DOHH2 (cell line): ENCODE measurements around the gene ENTPD1.

Source experiments
- H3F3A ChIP-seq: fragments of 200-600 bp; sonication (generic), shearing (Covaris generic); 2 replicates; pipeline ENCODE4 v1.6.0; 2016; ENCODE audit warnings: antibody characterized with exemption, mild to moderate bottlenecking; ENCODE audit not compliant: control insufficient read depth, insufficient read depth
- H3K27ac ChIP-seq: fragments of 200-600 bp; sonication (generic); 2 replicates; pipeline ENCODE4 v1.5.1; 2014; ENCODE audit warnings: low read depth, mild to moderate bottlenecking, low read length, moderate library complexity
- H3K27me3 ChIP-seq: fragments of 200-600 bp; sonication (generic); 2 replicates; pipeline ENCODE4 v1.6.1; 2014; ENCODE audit warnings: mild to moderate bottlenecking, low read length, mixed read lengths; ENCODE audit not compliant: control insufficient read depth
- H3K36me3 ChIP-seq: fragments of 200-600 bp; sonication (generic); 2 replicates; pipeline ENCODE4 v1.6.1; 2014; ENCODE audit warnings: mild to moderate bottlenecking, low read length, moderate library complexity, mixed read lengths; ENCODE audit not compliant: control insufficient read depth
- H3K4me1 ChIP-seq: fragments of 200-600 bp; sonication (generic); 2 replicates; pipeline ENCODE4 v1.6.1; 2014; ENCODE audit warnings: mild to moderate bottlenecking, low read length, mixed read lengths; ENCODE audit not compliant: control insufficient read depth
- H3K4me2 ChIP-seq: fragments of 200-600 bp; sonication (generic); 2 replicates; pipeline ENCODE4 v1.6.0; 2014; ENCODE audit warnings: mild to moderate bottlenecking, low read length, moderate library complexity
- H3K4me3 ChIP-seq: fragments of 200-600 bp; sonication (generic); 2 replicates; pipeline ENCODE4 v1.5.1; 2014; ENCODE audit warnings: mild to moderate bottlenecking, low read length, mixed read lengths
- H3K79me2 ChIP-seq: fragments of 200-600 bp; sonication (generic); 2 replicates; pipeline ENCODE4 v1.6.1; 2014; ENCODE audit warnings: mild to moderate bottlenecking, low read length, mixed read lengths; ENCODE audit not compliant: control insufficient read depth
- H3K9me2 ChIP-seq: fragments of 200-600 bp; sonication (generic); replicated peaks from 2 replicates; pipeline ENCODE4 v1.6.1; 2014; ENCODE audit warnings: mild to moderate bottlenecking, low read length, mixed read lengths; ENCODE audit not compliant: control insufficient read depth
- H3K9me3 ChIP-seq: fragments of 200-600 bp; sonication (generic); 2 replicates; pipeline ENCODE4 v1.6.1; 2014; ENCODE audit warnings: antibody characterized with exemption, low read length, mixed read lengths; ENCODE audit not compliant: control insufficient read depth, insufficient read depth
- H4K20me1 ChIP-seq: fragments of 200-600 bp; sonication (generic); 2 replicates; pipeline ENCODE4 v1.6.0; 2014; ENCODE audit warnings: low read depth, mild to moderate bottlenecking, antibody characterized with exemption, low read length, moderate library complexity; ENCODE audit not compliant: control insufficient read depth, insufficient read depth
- CTCF ChIP-seq: fragments of 200-600 bp; sonication (generic); IDR thresholded peaks from one replicate; pipeline ENCODE4 v1.5.1; 2014; ENCODE audit warnings: antibody characterized with exemption, mild to moderate bottlenecking, low read depth, low read length; ENCODE audit not compliant: poor library complexity, severe bottlenecking
- EZH2phosphoT487 ChIP-seq: fragments of 200-600 bp; sonication (generic); IDR thresholded peaks from 2 replicates; pipeline ENCODE4 v1.6.1; 2017; ENCODE audit warnings: borderline replicate concordance, mild to moderate bottlenecking, antibody characterized with exemption, low read length, moderate library complexity, mixed read lengths

Gene ENTPD1

GRCh38 chr10:95787447-95787846 is 31.5 kb downstream of the ENTPD1 start:
- Histone ChIP-seq H3K4me1 (peaks cover 51% of the 10 kb centered on the region), H3K9me2 (no peaks in the 10 kb centered on the region), H3K27ac (no peak overlapping the region), H3F3A (no peaks in the 10 kb centered on the region), H3K79me2 (no peaks in the 10 kb centered on the region), H3K4me2 (peak overlapping the region; percentile 41), H4K20me1 (no peaks in the 10 kb centered on the region), H3K4me3 (0 out of 2 replicates have a peak overlapping the region, but pooled peaks have one; percentile 13), H3K9me3 (no peaks in the 10 kb centered on the region), H3K36me3 (no peaks in the 10 kb centered on the region), H3K27me3 (no peaks in the 10 kb centered on the region)
- TF ChIP-seq EZH2phosphoT487 (no peak), CTCF (no peak)

- Histone ChIP-seq H3K4me3 (no peak overlapping the region), H3K27me3 (no peaks in the 10 kb centered on the region), H3K4me2 (no peak overlapping the region), H3K4me1 (peaks cover 50% of the 10 kb centered on the region), H3F3A (no peaks in the 10 kb centered on the region), H3K36me3 (no peaks in the 10 kb centered on the region), H4K20me1 (no peaks in the 10 kb centered on the region), H3K27ac (no peak overlapping the region), H3K9me2 (no peaks in the 10 kb centered on the region), H3K79me2 (no peaks in the 10 kb centered on the region), H3K9me3 (no peaks in the 10 kb centered on the region)
- TF ChIP-seq EZH2phosphoT487 (no peak), CTCF (no peak)
Observed at GRCh38 chr10:95788830-95789229, 32.9 kb downstream of the ENTPD1 start.

GRCh38 chr10:95789902-95790301 is 33.9 kb downstream of the ENTPD1 start:
- Histone ChIP-seq H4K20me1 (no peaks in the 10 kb centered on the region), H3K27me3 (no peaks in the 10 kb centered on the region), H3K27ac (no peak overlapping the region), H3K4me3 (no peak overlapping the region), H3F3A (no peaks in the 10 kb centered on the region), H3K4me2 (no peak overlapping the region), H3K9me3 (no peaks in the 10 kb centered on the region), H3K4me1 (peaks cover 39% of the 10 kb centered on the region), H3K36me3 (no peaks in the 10 kb centered on the region), H3K79me2 (no peaks in the 10 kb centered on the region), H3K9me2 (no peaks in the 10 kb centered on the region)
- TF ChIP-seq CTCF (no peak), EZH2phosphoT487 (no peak)

- no peak overlapping the region for H3K4me3 ChIP-seq
- peaks cover 32% of the 10 kb centered on the region for H3K4me1 ChIP-seq
Observed at GRCh38 chr10:95790982-95791381, 35.0 kb downstream of the ENTPD1 start.

More at GRCh38 chr10:95790982-95791381, 35.0 kb downstream of the ENTPD1 start:
- Histone ChIP-seq H3K27me3 (no peaks in the 10 kb centered on the region), H3K9me2 (no peaks in the 10 kb centered on the region), H3K27ac (no peak overlapping the region), H3F3A (no peaks in the 10 kb centered on the region), H3K9me3 (no peaks in the 10 kb centered on the region), H4K20me1 (no peaks in the 10 kb centered on the region), H3K4me2 (no peak overlapping the region), H3K79me2 (no peaks in the 10 kb centered on the region), H3K36me3 (no peaks in the 10 kb centered on the region)
- no peak for TF ChIP-seq CTCF
- no peak for TF ChIP-seq EZH2phosphoT487
